ENCODE measurements around the gene OOSP2. TPM values are rescaled to one million over a fixed set of nuclear protein-coding genes. Genes with fewer than 3 reads are reported as not detected.

OOSP2 gene, protein sequence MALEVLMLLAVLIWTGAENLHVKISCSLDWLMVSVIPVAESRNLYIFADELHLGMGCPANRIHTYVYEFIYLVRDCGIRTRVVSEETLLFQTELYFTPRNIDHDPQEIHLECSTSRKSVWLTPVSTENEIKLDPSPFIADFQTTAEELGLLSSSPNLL
- total RNA-seq (2022; extraction: Qiagen RNA extraction; ENCODE audit: low read depth) = not detected in 5 replicates

DNA sequence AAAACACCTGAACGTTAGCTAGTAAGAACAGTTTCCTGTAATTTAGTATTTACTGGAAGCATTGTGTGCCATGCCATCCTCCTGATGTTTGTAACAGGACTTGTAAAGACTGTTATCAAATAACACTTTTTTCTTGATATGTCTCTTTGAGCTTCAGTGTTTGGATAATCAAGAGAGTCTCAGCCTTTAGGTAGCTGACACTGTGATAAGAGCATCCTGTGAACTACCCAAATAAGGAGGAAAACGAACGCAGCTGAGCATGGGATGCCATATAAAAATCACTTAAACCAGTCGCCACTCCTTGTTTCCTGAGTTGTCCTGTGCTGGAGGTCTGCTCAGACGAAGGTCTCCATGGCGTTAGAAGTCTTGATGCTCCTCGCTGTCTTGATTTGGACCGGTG lies at the start of gene OOSP2:
TSS of gene OOSP2 (plus strand) at position 301 of the 400 bp plus-strand sequence. CDS start at position 352, 51 bp downstream.

DNA sequence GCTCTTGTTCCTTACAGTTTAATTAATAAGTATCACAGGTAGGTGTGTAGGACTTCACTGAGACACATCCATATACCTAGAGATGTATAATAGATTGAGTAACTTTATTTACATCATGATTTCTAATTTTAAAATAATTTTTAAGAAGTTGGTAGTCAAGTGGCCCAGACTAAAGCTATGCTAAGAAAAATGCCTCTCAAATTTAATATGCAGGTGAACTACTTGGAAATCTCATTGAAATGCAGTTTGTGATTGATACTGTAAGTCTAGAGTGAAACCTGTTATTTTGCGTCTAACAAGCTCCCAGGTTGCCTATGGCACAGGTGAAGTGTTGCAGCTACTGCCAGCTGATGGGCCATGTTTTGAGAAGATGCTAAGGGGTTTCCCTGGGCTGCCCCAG lies 23.3 kb upstream of the OOSP2 start, which contains the start of gene OOSP4B:
TSS of gene OOSP4B (plus strand) at position 301 of the 400 bp plus-strand sequence.

DNA sequence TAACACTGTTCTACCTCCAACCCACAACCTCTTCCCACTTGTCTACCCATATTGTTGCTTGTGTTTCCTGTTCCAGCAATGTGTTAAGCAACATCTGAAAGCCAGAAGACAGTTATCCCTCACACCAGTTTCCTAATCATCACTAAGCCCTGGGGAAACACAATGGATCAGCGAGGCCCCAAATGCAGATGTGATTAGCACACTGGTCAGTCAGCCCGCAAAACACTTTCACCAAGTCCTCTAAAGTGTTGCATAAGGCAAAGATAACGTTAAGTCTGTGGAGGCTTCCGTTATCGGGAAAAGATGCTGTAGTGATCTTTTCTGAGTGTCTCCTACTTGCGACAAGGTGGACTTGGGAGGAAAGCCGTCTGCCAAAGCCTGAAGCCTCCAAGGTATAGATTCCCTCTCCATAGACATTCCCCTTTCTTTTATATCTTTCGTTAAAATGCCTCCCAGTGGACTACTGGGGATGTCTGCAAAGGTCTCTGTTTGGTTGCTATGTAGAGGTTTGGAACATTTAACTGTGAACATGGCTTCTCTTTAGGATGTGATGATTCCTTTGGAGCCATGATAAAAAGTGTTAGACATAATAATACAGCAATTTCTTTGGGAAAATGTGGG lies 16.2 kb downstream of the OOSP2 start, which contains the start of gene MS4A3:
TSS of gene MS4A3 (plus strand) at position 317 of the 621 bp plus-strand sequence. CDS start 4,496 bp downstream, outside the sequence.

DNA sequence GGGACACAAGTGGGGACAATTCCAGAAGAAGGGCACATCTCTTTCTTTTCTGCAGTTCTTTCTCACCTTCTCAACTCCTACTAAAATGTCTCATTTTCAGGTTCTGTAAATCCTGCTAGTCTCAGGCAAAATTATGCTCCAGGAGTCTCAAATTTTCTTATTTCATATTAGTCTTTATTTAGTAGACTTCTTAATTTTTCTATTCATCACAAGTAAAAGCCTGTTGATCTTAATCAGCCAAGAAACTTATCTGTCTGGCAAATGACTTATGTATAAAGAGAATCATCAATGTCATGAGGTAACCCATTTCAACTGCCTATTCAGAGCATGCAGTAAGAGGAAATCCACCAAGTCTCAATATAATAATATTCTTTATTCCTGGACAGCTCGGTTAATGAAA lies 48.2 kb downstream of the OOSP2 start, which contains the start of gene MS4A2:
TSS of gene MS4A2 (plus strand) at position 301 of the 400 bp plus-strand sequence. CDS start 102 bp downstream, outside the sequence.

Other genes starting within 250 kb of the OOSP2 start
- 56.5 to 65.0 TPM (median 61.7 TPM) in 5 replicates for gene MRPL16, start 229.6 kb upstream of the OOSP2 start, total RNA-seq (2022; extraction: Qiagen RNA extraction; ENCODE audit: low read depth)
- gene CBLIF, start 194.9 kb upstream of the OOSP2 start, total RNA-seq (2022; extraction: Qiagen RNA extraction; ENCODE audit: low read depth) = not detected in 5 replicates
- 0.09 to 0.45 TPM (median 0.23 TPM) in 5 replicates for gene TCN1, start 173.9 kb upstream of the OOSP2 start, total RNA-seq (2022; extraction: Qiagen RNA extraction; ENCODE audit: low read depth)
- gene OOSP3, start 161.6 kb upstream of the OOSP2 start, total RNA-seq (2022; extraction: Qiagen RNA extraction; ENCODE audit: low read depth) = not detected in 5 replicates
- gene OOSP1, start 102.0 kb upstream of the OOSP2 start, total RNA-seq (2022; extraction: Qiagen RNA extraction; ENCODE audit: low read depth) = not detected in 5 replicates
- gene OOSP4A, start 76.4 kb upstream of the OOSP2 start, total RNA-seq (2022; extraction: Qiagen RNA extraction; ENCODE audit: low read depth) = not detected in 5 replicates
- not detected in 5 replicates for gene OOSP4B, start 23.2 kb upstream of the OOSP2 start, total RNA-seq (2022; extraction: Qiagen RNA extraction; ENCODE audit: low read depth)
- gene MS4A3, start 16.3 kb downstream of the OOSP2 start, total RNA-seq (2022; extraction: Qiagen RNA extraction; ENCODE audit: low read depth) = not detected in 5 replicates
- gene MS4A2, start 48.3 kb downstream of the OOSP2 start, total RNA-seq (2022; extraction: Qiagen RNA extraction; ENCODE audit: low read depth) = not detected in 5 replicates
- not detected in 5 replicates for gene MS4A6A, start 142.7 kb downstream of the OOSP2 start, total RNA-seq (2022; extraction: Qiagen RNA extraction; ENCODE audit: low read depth)
- not detected in 5 replicates for gene MS4A4E, start 202.7 kb downstream of the OOSP2 start, total RNA-seq (2022; extraction: Qiagen RNA extraction; ENCODE audit: low read depth)
- not detected in 5 replicates for gene MS4A4A, start 240.3 kb downstream of the OOSP2 start, total RNA-seq (2022; extraction: Qiagen RNA extraction; ENCODE audit: low read depth)